ENCODE measurements around the gene EMILIN1. TPM values are rescaled to one million over a fixed set of nuclear protein-coding genes. Genes with fewer than 3 reads are reported as not detected.

The EMILIN1 gene
- total RNA-seq, 1 experiment from 2014 or later = 0.19 TPM

DNA sequence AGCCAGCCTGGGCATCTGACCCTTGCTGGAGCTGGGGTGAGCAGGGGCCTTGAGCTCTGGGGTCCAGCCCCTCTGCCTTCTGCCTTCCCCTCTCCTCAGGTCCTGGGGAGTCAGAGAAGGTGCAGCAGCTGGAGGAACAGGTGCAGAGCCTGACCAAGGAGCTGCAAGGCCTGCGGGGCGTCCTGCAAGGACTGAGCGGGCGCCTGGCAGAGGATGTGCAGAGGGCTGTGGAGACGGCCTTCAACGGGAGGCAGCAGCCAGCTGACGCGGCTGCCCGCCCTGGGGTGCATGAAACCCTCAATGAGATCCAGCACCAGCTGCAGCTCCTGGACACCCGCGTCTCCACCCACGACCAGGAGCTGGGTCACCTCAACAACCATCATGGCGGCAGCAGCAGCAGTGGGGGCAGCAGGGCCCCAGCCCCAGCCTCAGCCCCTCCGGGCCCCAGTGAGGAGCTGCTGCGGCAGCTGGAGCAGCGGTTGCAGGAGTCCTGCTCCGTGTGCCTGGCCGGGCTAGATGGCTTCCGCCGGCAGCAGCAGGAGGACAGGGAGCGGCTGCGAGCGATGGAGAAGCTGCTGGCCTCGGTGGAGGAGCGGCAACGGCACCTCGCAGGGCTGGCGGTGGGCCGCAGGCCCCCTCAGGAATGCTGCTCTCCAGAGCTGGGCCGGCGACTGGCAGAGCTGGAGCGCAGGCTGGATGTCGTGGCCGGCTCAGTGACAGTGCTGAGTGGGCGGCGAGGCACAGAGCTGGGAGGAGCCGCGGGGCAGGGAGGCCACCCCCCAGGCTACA, 3.8 kb downstream of the EMILIN1 start:
- Mint-ChIP-seq H3K4me3 (ENCODE audit: low read depth, unreplicated experiment) (no peak overlapping the region), H3K36me3 (ENCODE audit: insufficient read depth, unreplicated experiment) (peaks cover 24% of the 10 kb centered on the region), H3K9me3 (ENCODE audit: low read depth, unreplicated experiment) (no peaks in the 10 kb centered on the region), H3K27me3 (ENCODE audit: unreplicated experiment) (peaks cover 20% of the 10 kb centered on the region), H3K4me1 (ENCODE audit: low read depth, unreplicated experiment) (peaks cover 17% of the 10 kb centered on the region), H3K27ac (ENCODE audit: unreplicated experiment) (no peak overlapping the region)
- no peak for DNase-seq
- CTCF ChIA-PET = interaction anchor here (0.6 to 1.4 kb wide), 3 partner anchors 11 to 82 kb away, joined by 3 to 8 read pairs (median 4); partner anchors contain the start of genes AGBL5 and OST4
- TF ChIP-seq CTCF (IDR thresholded peaks at IDR 0.05; ENCODE audit: unreplicated experiment) = no peak
- intact Hi-C loops (cut with micrococcal nuclease; ENCODE audit: unreplicated experiment) = no loop called here
- BruUV-seq (replicated peaks) = no TSS peak

GRCh38 chr2:27082773-27083409, 4.5 kb downstream of the EMILIN1 start:
- Mint-ChIP-seq H3K4me3 (ENCODE audit: low read depth, unreplicated experiment) (no peak overlapping the region), H3K36me3 (ENCODE audit: insufficient read depth, unreplicated experiment) (peaks cover 25% of the 10 kb centered on the region), H3K9me3 (ENCODE audit: low read depth, unreplicated experiment) (no peaks in the 10 kb centered on the region), H3K4me1 (ENCODE audit: low read depth, unreplicated experiment) (peaks cover 20% of the 10 kb centered on the region), H3K27ac (ENCODE audit: unreplicated experiment) (no peak overlapping the region), H3K27me3 (ENCODE audit: unreplicated experiment) (peaks cover 13% of the 10 kb centered on the region)
- no peak for DNase-seq
- CTCF ChIA-PET = interaction anchor here (0.6 to 1.4 kb wide), 2 partner anchors 15 to 81 kb away, joined by 3 to 4 read pairs; no protein-coding TSS in a partner anchor
- no TSS peak for BruUV-seq (replicated peaks)
- TF ChIP-seq CTCF (IDR thresholded peaks at IDR 0.05; ENCODE audit: unreplicated experiment) = no peak
- intact Hi-C loops (cut with micrococcal nuclease; ENCODE audit: unreplicated experiment) = no loop called here

DNA sequence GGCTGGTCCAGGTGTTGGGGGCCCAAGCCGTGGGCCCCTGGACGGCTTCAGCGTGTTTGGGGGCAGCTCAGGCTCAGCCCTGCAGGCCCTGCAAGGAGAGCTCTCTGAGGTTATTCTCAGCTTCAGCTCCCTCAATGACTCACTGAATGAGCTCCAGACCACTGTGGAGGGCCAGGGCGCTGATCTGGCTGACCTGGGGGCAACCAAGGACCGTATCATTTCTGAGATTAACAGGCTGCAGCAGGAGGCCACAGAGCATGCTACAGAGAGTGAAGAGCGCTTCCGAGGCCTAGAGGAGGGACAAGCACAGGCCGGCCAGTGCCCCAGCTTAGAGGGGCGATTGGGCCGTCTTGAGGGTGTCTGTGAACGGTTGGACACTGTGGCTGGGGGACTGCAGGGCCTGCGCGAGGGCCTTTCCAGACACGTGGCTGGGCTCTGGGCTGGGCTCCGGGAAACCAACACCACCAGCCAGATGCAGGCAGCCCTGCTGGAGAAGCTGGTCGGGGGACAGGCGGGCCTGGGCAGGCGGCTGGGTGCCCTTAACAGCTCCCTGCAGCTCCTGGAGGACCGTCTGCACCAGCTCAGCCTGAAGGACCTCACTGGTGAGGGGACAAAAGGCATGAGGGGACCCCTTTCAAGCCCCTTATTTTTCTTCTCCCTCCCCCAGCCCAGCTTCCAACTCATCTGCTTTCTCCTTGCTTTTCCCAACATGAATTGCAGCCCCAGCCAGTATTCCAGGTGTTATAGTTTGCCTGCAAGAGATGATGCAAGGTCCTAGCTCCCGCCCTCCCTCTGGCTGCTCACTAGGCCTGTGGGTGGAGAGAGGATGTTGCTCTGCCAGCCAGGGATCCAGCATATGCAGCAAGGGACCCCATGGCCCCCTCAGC, 5.2 kb downstream of the EMILIN1 start:
- intact Hi-C loops (cut with micrococcal nuclease; ENCODE audit: unreplicated experiment) = no loop called here
- peaks cover 25% of the 10 kb centered on the region for H3K36me3 Mint-ChIP-seq (ENCODE audit: insufficient read depth, unreplicated experiment)
- no peak overlapping the region for H3K27ac Mint-ChIP-seq (ENCODE audit: unreplicated experiment)
- DNase-seq = no peak
- H3K9me3 Mint-ChIP-seq (ENCODE audit: low read depth, unreplicated experiment) = no peaks in the 10 kb centered on the region
- no TSS peak for BruUV-seq (replicated peaks)
- no peak overlapping the region for H3K4me3 Mint-ChIP-seq (ENCODE audit: low read depth, unreplicated experiment)
- H3K4me1 Mint-ChIP-seq (ENCODE audit: low read depth, unreplicated experiment) = peaks cover 20% of the 10 kb centered on the region
- peaks cover 5% of the 10 kb centered on the region for H3K27me3 Mint-ChIP-seq (ENCODE audit: unreplicated experiment)
- CTCF ChIA-PET = interaction anchor here (0.6 to 1.4 kb wide), 2 partner anchors 14 to 210 kb away, joined by 4 read pairs; no protein-coding TSS in a partner anchor
- no peak for TF ChIP-seq CTCF (IDR thresholded peaks at IDR 0.05; ENCODE audit: unreplicated experiment)
